Stimulated activated CD4-positive, alpha-beta T cell treated with anti-CD3 and anti-CD28 coated beads, TNF-alpha, amount 100 ng/mL, for 24 hours (primary cell): Measurements from ENCODE around the gene MMAA.
"Not testable (repeated sequence)": the region's sequence is repeated elsewhere in the genome, so short reads cannot be mapped to it uniquely, and the experiment has no call there.

Source experiments
- DNase-seq, 3 experiments: peaks; one replicate each; pipeline ENCODE4 v3.0.0-alpha.2; 2020; ENCODE audit warnings: low read depth in 3 of 3

The MMAA gene

GRCh38 chr4:145618932-145619638 lies at the start of gene MMAA:
Gene MMAA (plus strand): TSS chr4:145619385. CDS start chr4:145639140, 19,755 bp downstream.
- peak; percentile 93 to 96 (median 96) for DNase-seq

GRCh38 chr4:145574546-145574945 lies 44.6 kb upstream of the MMAA start:
- DNase-seq: not testable (repeated sequence)

GRCh38 chr4:145580906-145581305 lies 38.3 kb upstream of the MMAA start:
- no peak for DNase-seq

GRCh38 chr4:145583191-145584055 lies 35.8 kb upstream of the MMAA start:
- no peak for DNase-seq

- no peak for DNase-seq
Measured at GRCh38 chr4:145587088-145587754, 32.0 kb upstream of the MMAA start.

GRCh38 chr4:145589381-145589780 lies 29.8 kb upstream of the MMAA start:
- not testable (repeated sequence) for DNase-seq

- DNase-seq: no peak
Measured at GRCh38 chr4:145589916-145590702, 29.1 kb upstream of the MMAA start.

- DNase-seq: no peak
Measured at GRCh38 chr4:145602129-145602760, 16.9 kb upstream of the MMAA start.

- DNase-seq: no peak
Measured at GRCh38 chr4:145605941-145606340, 13.2 kb upstream of the MMAA start.

GRCh38 chr4:145609481-145610427 lies 9.4 kb upstream of the MMAA start:
- peak; percentile 27 to 65 (median 58) for DNase-seq

GRCh38 chr4:145613566-145614232 lies 5.5 kb upstream of the MMAA start:
- no peak for DNase-seq

GRCh38 chr4:145614233-145614610 lies 5.0 kb upstream of the MMAA start:
- no peak for DNase-seq

GRCh38 chr4:145618210-145618931 lies 814 bp upstream of the MMAA start:
- peak in 1 of 3 experiments; percentile 16 for DNase-seq

- peak; percentile 33 to 55 (median 42) for DNase-seq
Measured at GRCh38 chr4:145619639-145619996, 433 bp downstream of the MMAA start.

GRCh38 chr4:145622067-145622466 lies 2.9 kb downstream of the MMAA start:
- DNase-seq: not testable (repeated sequence)

- no peak for DNase-seq
Measured at GRCh38 chr4:145623831-145624230, 4.6 kb downstream of the MMAA start.

GRCh38 chr4:145625677-145626622 lies 6.8 kb downstream of the MMAA start:
- no peak for DNase-seq

- DNase-seq: no peak
Measured at GRCh38 chr4:145626623-145626982, 7.4 kb downstream of the MMAA start.
